SK-N-SH treated with all-trans-retinoic acid at 6 μM for 48 hours (cell line): ENCODE results near the gene ATXN7.

Source experiments
- ATAC-seq: fragments of 200-7000 bp; cut with Tn5 transposase; 3 replicates; pipeline ENCODE4 v1.9.1; 2020; ENCODE audit warnings: mild to moderate bottlenecking, moderate library complexity
- ARNTL ChIP-seq: fragments of 450-650 bp; formaldehyde crosslinking; IDR thresholded peaks from 2 replicates; pipeline ENCODE4 v1.5.0; 2020; ENCODE audit warnings: low read depth, mild to moderate bottlenecking, moderate library complexity, borderline replicate concordance
- BACH2 ChIP-seq: fragments of 250-450 bp; sonication (Bioruptor Pico); IDR thresholded peaks from 2 replicates; pipeline ENCODE4 v1.9.0; 2021; ENCODE audit warnings: mild to moderate bottlenecking, borderline replicate concordance
- ESRRG ChIP-seq: fragments of 250-450 bp; sonication (Bioruptor Pico); IDR thresholded peaks from 2 replicates; pipeline ENCODE4 v1.6.1; 2021; ENCODE audit warnings: mild to moderate bottlenecking
- GLIS3 ChIP-seq: fragments of 250-450 bp; sonication (Bioruptor Pico); IDR thresholded peaks from 2 replicates; pipeline ENCODE4 v1.5.0; 2020; ENCODE audit warnings: mild to moderate bottlenecking, moderate library complexity
- ISL1 ChIP-seq: fragments of 250-450 bp; sonication (Bioruptor Pico); IDR thresholded peaks from 2 replicates; pipeline ENCODE4 v2.1.2; 2022; ENCODE audit warnings: mild to moderate bottlenecking, moderate library complexity
- OSR1 ChIP-seq: fragments of 250-450 bp; sonication (Bioruptor Pico); IDR thresholded peaks from 2 replicates; pipeline ENCODE4 v1.8.0; 2022; ENCODE audit warnings: moderate library complexity, mild to moderate bottlenecking, inconsistent platforms
- POU6F1 ChIP-seq: fragments of 250-450 bp; sonication (Bioruptor Pico); IDR thresholded peaks from 2 replicates; pipeline ENCODE4 v1.8.0; 2021; ENCODE audit warnings: low read depth, mild to moderate bottlenecking, moderate library complexity, borderline replicate concordance
- PPARA ChIP-seq: fragments of 250-450 bp; sonication (Bioruptor Pico); IDR thresholded peaks from 2 replicates; pipeline ENCODE4 v1.5.0; 2020; ENCODE audit warnings: mild to moderate bottlenecking, borderline replicate concordance
- RARB ChIP-seq: fragments of 250-450 bp; sonication (Bioruptor Pico); IDR thresholded peaks from 2 replicates; pipeline ENCODE4 v1.8.0; 2021; ENCODE audit warnings: mild to moderate bottlenecking, moderate library complexity
- SNAI2 ChIP-seq: fragments of 250-450 bp; sonication (Bioruptor Pico); IDR thresholded peaks from 2 replicates; pipeline ENCODE4 v1.5.0; 2020; ENCODE audit warnings: mild to moderate bottlenecking, moderate library complexity
- TOX ChIP-seq: fragments of 250-450 bp; sonication (Bioruptor Pico); IDR thresholded peaks from 2 replicates; pipeline ENCODE4 v1.8.0; 2021; ENCODE audit warnings: mild to moderate bottlenecking, moderate library complexity, borderline replicate concordance
- ZC3H10 ChIP-seq: fragments of 250-450 bp; sonication (Bioruptor Pico); IDR thresholded peaks from 2 replicates; pipeline ENCODE4 v1.5.1; 2021; ENCODE audit warnings: mild to moderate bottlenecking, moderate library complexity
- ZFP3 ChIP-seq: fragments of 250-450 bp; sonication (Bioruptor Pico); IDR thresholded peaks from 2 replicates; pipeline ENCODE4 v1.5.0; 2020; ENCODE audit warnings: mild to moderate bottlenecking, moderate library complexity
- ZFP30 ChIP-seq: fragments of 450-650 bp; formaldehyde crosslinking; IDR thresholded peaks from 2 replicates; pipeline ENCODE4 v1.5.0; 2022; ENCODE audit warnings: mild to moderate bottlenecking, moderate library complexity
- ZNF565 ChIP-seq: fragments of 450-650 bp; formaldehyde crosslinking; conservative IDR thresholded peaks from 2 replicates; pipeline ENCODE4 v1.5.0; 2020; ENCODE audit warnings: low read depth, mild to moderate bottlenecking, moderate library complexity
- ZNF8 ChIP-seq: fragments of 450-650 bp; formaldehyde crosslinking; IDR thresholded peaks from 2 replicates; pipeline ENCODE4 v1.5.0; 2020; ENCODE audit warnings: mild to moderate bottlenecking, moderate library complexity
- TF ChIP-seq, protein P1 (sequence below): fragments of 250-450 bp; sonication (Bioruptor Pico); IDR thresholded peaks from 2 replicates; pipeline ENCODE4 v1.5.0; 2020; ENCODE audit warnings: mild to moderate bottlenecking, moderate library complexity
- TF ChIP-seq, protein P2 (sequence below): fragments of 250-450 bp; sonication (Bioruptor Pico); IDR thresholded peaks from 2 replicates; pipeline ENCODE4 v1.5.1; 2021; ENCODE audit warnings: mild to moderate bottlenecking, moderate library complexity
- TF ChIP-seq, protein P3 (sequence below): fragments of 250-450 bp; sonication (Bioruptor Pico); IDR thresholded peaks from 2 replicates; pipeline ENCODE4 v1.5.1; 2020; ENCODE audit warnings: low read depth, mild to moderate bottlenecking, moderate library complexity

ATXN7 gene

DNA sequence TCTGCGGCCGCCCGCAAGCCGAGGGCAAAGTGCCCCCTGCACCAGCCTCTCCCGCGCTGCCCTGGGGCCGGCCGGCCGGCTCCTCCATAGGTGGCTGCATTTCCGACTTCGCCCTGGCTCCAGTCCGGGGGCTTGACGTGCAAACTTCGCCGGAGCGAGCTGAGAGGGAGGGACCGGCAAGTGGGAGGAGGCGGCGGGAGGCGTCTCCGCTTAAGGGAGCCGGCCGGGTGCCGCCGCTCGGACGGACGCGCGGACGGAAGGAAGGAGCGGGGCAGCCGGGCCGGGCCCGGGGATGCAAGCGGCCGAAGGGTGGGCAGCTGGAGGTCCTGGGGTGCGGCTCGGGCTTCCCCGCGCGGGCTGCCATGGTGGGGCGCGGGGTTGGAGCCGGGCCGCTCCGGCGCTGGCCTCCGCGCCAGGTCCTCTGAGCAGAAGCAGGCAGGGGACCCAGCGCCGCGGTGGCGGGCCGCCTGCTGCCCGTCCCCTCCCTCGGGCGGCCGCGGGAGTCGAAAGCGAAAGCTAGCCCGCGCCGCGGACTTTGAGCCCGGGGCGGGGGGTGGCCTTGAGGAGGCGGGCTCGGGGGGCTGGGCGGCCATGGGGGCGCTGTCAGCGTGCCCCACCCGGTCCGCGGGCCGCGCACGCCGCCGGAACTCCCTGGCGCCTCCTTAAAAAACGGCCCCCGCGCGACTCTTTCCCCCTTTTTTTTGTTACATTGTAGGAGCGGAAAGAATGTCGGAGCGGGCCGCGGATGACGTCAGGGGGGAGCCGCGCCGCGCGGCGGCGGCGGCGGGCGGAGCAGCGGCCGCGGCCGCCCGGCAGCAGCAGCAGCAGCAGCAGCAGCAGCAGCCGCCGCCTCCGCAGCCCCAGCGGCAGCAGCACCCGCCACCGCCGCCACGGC, 48.5 kb downstream of the ATXN7 start, which contains the start of gene SCAANT1:
Gene SCAANT1 (minus strand): TSS at position 511 of the 895 bp plus-strand sequence.
- TF ChIP-seq BACH2 (CRISPR knock-in tag) = no peak
- TF ChIP-seq TOX (CRISPR knock-in tag) = no peak
- TF ChIP-seq ZC3H10 (CRISPR knock-in tag) = no peak
- TF ChIP-seq OSR1 (CRISPR knock-in tag) = no peak
- no peak for TF ChIP-seq ZNF8 (CRISPR knock-in tag)
- TF ChIP-seq, protein P1, sequence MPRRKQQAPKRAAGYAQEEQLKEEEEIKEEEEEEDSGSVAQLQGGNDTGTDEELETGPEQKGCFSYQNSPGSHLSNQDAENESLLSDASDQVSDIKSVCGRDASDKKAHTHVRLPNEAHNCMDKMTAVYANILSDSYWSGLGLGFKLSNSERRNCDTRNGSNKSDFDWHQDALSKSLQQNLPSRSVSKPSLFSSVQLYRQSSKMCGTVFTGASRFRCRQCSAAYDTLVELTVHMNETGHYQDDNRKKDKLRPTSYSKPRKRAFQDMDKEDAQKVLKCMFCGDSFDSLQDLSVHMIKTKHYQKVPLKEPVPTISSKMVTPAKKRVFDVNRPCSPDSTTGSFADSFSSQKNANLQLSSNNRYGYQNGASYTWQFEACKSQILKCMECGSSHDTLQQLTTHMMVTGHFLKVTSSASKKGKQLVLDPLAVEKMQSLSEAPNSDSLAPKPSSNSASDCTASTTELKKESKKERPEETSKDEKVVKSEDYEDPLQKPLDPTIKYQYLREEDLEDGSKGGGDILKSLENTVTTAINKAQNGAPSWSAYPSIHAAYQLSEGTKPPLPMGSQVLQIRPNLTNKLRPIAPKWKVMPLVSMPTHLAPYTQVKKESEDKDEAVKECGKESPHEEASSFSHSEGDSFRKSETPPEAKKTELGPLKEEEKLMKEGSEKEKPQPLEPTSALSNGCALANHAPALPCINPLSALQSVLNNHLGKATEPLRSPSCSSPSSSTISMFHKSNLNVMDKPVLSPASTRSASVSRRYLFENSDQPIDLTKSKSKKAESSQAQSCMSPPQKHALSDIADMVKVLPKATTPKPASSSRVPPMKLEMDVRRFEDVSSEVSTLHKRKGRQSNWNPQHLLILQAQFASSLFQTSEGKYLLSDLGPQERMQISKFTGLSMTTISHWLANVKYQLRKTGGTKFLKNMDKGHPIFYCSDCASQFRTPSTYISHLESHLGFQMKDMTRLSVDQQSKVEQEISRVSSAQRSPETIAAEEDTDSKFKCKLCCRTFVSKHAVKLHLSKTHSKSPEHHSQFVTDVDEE = no peak
- TF ChIP-seq ZNF565 (CRISPR knock-in tag) = no peak
- no peak for TF ChIP-seq ESRRG
- no peak for TF ChIP-seq POU6F1 (CRISPR knock-in tag)
- TF ChIP-seq, protein P2, sequence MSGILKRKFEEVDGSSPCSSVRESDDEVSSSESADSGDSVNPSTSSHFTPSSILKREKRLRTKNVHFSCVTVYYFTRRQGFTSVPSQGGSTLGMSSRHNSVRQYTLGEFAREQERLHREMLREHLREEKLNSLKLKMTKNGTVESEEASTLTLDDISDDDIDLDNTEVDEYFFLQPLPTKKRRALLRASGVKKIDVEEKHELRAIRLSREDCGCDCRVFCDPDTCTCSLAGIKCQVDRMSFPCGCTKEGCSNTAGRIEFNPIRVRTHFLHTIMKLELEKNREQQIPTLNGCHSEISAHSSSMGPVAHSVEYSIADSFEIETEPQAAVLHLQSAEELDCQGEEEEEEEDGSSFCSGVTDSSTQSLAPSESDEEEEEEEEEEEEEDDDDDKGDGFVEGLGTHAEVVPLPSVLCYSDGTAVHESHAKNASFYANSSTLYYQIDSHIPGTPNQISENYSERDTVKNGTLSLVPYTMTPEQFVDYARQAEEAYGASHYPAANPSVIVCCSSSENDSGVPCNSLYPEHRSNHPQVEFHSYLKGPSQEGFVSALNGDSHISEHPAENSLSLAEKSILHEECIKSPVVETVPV (CRISPR knock-in tag) = no peak
- no peak for TF ChIP-seq GLIS3 (CRISPR knock-in tag)
- no peak for TF ChIP-seq SNAI2 (CRISPR knock-in tag)
- no peak for TF ChIP-seq ZFP30
- TF ChIP-seq ZFP3 (CRISPR knock-in tag) = no peak
- TF ChIP-seq ISL1 (CRISPR knock-in tag) = no peak
- ATAC-seq = peak; percentile 92

DNA sequence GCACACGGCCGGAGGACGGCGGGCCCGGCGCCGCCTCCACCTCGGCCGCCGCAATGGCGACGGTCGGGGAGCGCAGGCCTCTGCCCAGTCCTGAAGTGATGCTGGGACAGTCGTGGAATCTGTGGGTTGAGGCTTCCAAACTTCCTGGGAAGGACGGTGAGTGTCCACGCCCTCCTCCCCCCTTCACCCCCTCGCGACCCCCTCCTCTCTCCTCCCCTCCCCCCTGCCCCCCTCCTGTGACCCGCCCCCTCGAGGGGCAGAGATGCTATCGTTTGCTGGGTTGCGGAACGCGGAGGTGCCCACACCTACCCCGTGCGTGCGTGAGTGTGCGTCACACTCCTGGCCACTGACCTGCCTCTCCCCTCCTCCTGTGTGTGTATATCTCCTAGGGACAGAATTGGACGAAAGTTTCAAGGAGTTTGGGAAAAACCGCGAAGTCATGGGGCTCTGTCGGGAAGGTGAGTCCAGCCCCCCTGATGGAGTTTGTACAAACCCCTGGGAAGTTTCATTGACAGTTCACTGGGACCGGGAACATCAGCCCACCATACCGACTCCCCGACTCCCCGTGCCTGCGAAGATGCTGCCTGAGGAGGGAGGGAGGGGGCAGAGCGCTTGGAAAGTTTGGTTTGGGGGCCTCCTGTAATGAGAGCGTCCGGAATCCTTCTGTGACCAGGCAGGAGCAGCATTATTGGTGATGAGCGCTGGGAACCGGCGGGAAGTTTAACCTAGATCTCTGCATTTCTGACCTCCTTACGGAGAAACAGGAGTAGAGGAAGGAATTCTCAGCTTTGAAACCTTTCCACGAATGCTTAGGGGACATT, 49.3 kb downstream of the ATXN7 start:
- peak; percentile 44 for ATAC-seq
- TF ChIP-seq, protein P3, sequence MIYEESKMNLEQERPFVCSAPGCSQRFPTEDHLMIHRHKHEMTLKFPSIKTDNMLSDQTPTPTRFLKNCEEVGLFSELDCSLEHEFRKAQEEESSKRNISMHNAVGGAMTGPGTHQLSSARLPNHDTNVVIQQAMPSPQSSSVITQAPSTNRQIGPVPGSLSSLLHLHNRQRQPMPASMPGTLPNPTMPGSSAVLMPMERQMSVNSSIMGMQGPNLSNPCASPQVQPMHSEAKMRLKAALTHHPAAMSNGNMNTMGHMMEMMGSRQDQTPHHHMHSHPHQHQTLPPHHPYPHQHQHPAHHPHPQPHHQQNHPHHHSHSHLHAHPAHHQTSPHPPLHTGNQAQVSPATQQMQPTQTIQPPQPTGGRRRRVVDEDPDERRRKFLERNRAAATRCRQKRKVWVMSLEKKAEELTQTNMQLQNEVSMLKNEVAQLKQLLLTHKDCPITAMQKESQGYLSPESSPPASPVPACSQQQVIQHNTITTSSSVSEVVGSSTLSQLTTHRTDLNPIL = no peak
- no peak for TF ChIP-seq ZC3H10 (CRISPR knock-in tag)
- TF ChIP-seq OSR1 (CRISPR knock-in tag) = no peak
- TF ChIP-seq TOX (CRISPR knock-in tag) = no peak
- no peak for TF ChIP-seq ZFP30
- TF ChIP-seq RARB (CRISPR knock-in tag) = no peak
- TF ChIP-seq PPARA (CRISPR knock-in tag) = no peak
- TF ChIP-seq ISL1 (CRISPR knock-in tag) = no peak

- no peak for ATAC-seq
Measured at GRCh38 chr3:63914312-63914711, 50.6 kb downstream of the ATXN7 start.

More at GRCh38 chr3:63914312-63914711, 50.6 kb downstream of the ATXN7 start:
- TF ChIP-seq, protein P2 (CRISPR knock-in tag) = no peak
- no peak for TF ChIP-seq ZFP30
- TF ChIP-seq ZC3H10 (CRISPR knock-in tag) = no peak
- TF ChIP-seq, protein P1 = no peak
- no peak for TF ChIP-seq ARNTL (CRISPR knock-in tag)
- TF ChIP-seq, all 23 proteins: peak for 0
